NCI-H1436 (cell line): Measurements from ENCODE around the gene SYNE4.

Experiments used
- DNase-seq: peaks from one replicate; lab custom pipeline; 2025; lab: John Stamatoyannopoulos, UW

The SYNE4 gene

GRCh38 chr19:35955881-35956634 lies 52.6 kb downstream of the SYNE4 start:
- DNase-seq = no peak
